Activated B cell treated with CpG ODN at 0.5 μM for 24 hours (primary cell): ENCODE data around the gene SEMA3B. TPM values are rescaled to one million over a fixed set of nuclear protein-coding genes. Genes with fewer than 3 reads are reported as not detected.

Source experiments
- ATAC-seq: fragments of 200-7000 bp; cut with Tn5 transposase; one replicate; pipeline ENCODE4 v1.10.0; 2021; ENCODE audit warnings: low read depth, mild to moderate bottlenecking, moderate library complexity
- CTCF ChIA-PET: fragments of 350-600 bp; sonication (Branson Sonifier 250); formaldehyde crosslinking; loops from one replicate; lab custom pipeline; 2021; ENCODE audit warnings: antibody characterized with exemption; lab: Charles Lee
- POLR2A ChIA-PET: fragments of 350-600 bp; sonication (Branson Sonifier 250); formaldehyde crosslinking; loops from one replicate; lab custom pipeline; 2021; ENCODE audit warnings: antibody characterized with exemption; lab: Charles Lee
- DNase-seq: peaks from one replicate; pipeline ENCODE4 v3.0.0; 2022
- H3K27ac Mint-ChIP-seq: one replicate; pipeline ENCODE4 v1.8.0; 2020; ENCODE audit warnings: mixed read lengths
- H3K27me3 Mint-ChIP-seq: one replicate; pipeline ENCODE4 v1.8.0; 2021; ENCODE audit warnings: mixed read lengths
- H3K36me3 Mint-ChIP-seq: one replicate; pipeline ENCODE4 v1.8.0; 2021; ENCODE audit warnings: low read depth, mixed read lengths
- H3K4me1 Mint-ChIP-seq: one replicate; pipeline ENCODE4 v1.8.0; 2021; ENCODE audit warnings: mixed read lengths
- H3K4me3 Mint-ChIP-seq: one replicate; pipeline ENCODE4 v1.8.0; 2020; ENCODE audit warnings: mild to moderate bottlenecking, mixed read lengths
- H3K9me3 Mint-ChIP-seq: one replicate; pipeline ENCODE4 v1.8.0; 2020; ENCODE audit warnings: mixed read lengths
- intact Hi-C: fragments of 100-400 bp; cut with micrococcal nuclease; formaldehyde crosslinking; loops from one replicate; pipeline ENCODE4 v1.15.1; 2024
- total RNA-seq: library from RNA; stranded (reverse); gene quantifications from 2 replicates; pipeline ENCODE4 v1.2.3, GENCODE V29; 2022
- TF ChIP-seq, protein P1 (sequence below): fragments of 200-600 bp; IDR thresholded peaks from one replicate; pipeline ENCODE4 v1.8.0; 2022; ENCODE audit warnings: antibody characterized with exemption, mild to moderate bottlenecking

SEMA3B gene
- total RNA-seq, 1 donor from 2014 or later: not detected

DNA sequence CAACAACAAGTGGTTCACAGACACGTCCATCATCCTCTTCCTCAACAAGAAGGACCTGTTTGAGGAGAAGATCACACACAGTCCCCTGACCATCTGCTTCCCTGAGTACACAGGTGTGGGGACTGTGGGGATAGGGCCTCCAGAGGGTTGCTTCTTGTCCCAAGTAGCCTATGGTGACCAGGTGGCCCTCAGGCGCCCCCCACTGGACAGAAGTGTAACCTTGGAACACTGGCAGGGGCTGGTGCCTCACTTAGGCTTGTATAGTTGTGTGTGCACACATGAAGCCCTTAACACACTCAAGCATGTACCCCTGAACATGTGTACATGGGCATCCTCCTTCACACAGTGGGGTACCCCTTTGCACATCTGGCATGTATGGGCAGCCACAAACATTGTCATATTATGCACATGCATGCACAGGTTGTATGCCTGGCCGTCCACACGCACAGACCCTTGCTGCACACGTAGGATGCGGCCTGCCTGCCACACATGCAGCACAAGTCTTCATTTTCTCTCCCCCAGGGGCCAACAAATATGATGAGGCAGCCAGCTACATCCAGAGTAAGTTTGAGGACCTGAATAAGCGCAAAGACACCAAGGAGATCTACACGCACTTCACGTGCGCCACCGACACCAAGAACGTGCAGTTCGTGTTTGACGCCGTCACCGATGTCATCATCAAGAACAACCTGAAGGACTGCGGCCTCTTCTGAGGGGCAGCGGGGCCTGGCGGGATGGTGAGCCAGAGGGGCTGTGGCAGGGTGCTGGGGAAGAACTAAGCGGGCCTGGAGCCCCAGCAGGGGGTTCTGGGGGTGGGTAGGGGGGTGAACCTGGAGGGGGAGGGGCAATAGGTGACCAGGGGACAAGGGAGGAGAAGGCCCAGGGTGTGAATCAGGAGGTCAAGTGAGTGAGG lies 11.7 kb upstream of the SEMA3B start:
- Mint-ChIP-seq H3K36me3 (peaks cover 59% of the 10 kb centered on the region), H3K27ac (no peak overlapping the region), H3K4me3 (no peak overlapping the region), H3K4me1 (peaks cover 11% of the 10 kb centered on the region), H3K9me3 (no peaks in the 10 kb centered on the region), H3K27me3 (no peaks in the 10 kb centered on the region)
- TF ChIP-seq, protein P1, sequence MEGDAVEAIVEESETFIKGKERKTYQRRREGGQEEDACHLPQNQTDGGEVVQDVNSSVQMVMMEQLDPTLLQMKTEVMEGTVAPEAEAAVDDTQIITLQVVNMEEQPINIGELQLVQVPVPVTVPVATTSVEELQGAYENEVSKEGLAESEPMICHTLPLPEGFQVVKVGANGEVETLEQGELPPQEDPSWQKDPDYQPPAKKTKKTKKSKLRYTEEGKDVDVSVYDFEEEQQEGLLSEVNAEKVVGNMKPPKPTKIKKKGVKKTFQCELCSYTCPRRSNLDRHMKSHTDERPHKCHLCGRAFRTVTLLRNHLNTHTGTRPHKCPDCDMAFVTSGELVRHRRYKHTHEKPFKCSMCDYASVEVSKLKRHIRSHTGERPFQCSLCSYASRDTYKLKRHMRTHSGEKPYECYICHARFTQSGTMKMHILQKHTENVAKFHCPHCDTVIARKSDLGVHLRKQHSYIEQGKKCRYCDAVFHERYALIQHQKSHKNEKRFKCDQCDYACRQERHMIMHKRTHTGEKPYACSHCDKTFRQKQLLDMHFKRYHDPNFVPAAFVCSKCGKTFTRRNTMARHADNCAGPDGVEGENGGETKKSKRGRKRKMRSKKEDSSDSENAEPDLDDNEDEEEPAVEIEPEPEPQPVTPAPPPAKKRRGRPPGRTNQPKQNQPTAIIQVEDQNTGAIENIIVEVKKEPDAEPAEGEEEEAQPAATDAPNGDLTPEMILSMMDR: no peak
- POLR2A ChIA-PET: no interaction called here
- DNase-seq: no peak
- intact Hi-C loops: no loop called here
- no peak for ATAC-seq
- CTCF ChIA-PET: interaction anchor here (0.8 to 4.4 kb wide), 5 partner anchors 9 to 62 kb away, joined by 3 to 34 read pairs (median 4); no protein-coding TSS in a partner anchor

DNA sequence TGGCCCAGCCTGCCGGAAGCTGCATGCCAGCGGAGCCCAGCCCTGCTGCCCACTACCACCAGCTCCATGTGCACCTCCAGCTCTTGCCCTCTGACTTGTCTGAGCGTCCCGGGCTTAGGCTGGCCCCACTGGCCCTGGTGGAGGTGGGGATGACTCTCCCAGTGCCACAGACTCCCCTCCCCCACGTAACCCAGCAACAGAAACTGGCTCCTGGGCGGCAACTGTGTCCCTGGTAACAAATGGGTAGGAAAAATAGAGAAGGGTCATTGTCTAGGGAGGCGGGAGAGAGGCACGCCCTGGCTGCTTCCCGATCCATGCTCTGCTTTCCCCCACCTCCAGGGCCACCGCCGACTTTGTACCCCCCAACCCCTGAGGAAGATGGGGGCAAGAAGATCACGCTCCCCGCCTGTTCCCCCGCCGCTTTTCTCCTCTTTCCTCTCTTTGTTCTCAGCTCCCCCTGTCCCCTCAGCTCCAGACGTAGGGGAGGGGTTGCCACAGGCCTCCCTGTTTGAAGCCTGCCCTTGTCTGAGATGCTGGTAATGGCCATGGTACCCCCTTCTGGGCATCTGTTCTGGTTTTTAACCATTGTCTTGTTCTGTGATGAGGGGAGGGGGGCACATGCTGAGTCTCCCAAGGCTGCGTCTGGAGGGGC lies 10.8 kb upstream of the SEMA3B start:
- ChIA-PET POLR2A (interaction anchor here (0.7 to 1.6 kb wide), 4 partner anchors 12 to 1817 kb away, joined by 3 to 8 read pairs (median 4); partner anchors contain the start of gene GNAI2), CTCF (interaction anchor here (1.3 to 4.4 kb wide), 3 partner anchors 10 to 79 kb away, joined by 3 to 34 read pairs (median 4); no protein-coding TSS in a partner anchor)
- Mint-ChIP-seq H3K4me1 (peaks cover 11% of the 10 kb centered on the region), H3K36me3 (peaks cover 53% of the 10 kb centered on the region), H3K4me3 (no peak overlapping the region), H3K27me3 (no peaks in the 10 kb centered on the region), H3K27ac (no peak overlapping the region), H3K9me3 (no peaks in the 10 kb centered on the region)
- no peak for ATAC-seq
- intact Hi-C loops: no loop called here
- no peak for DNase-seq
- TF ChIP-seq, protein P1: no peak

DNA sequence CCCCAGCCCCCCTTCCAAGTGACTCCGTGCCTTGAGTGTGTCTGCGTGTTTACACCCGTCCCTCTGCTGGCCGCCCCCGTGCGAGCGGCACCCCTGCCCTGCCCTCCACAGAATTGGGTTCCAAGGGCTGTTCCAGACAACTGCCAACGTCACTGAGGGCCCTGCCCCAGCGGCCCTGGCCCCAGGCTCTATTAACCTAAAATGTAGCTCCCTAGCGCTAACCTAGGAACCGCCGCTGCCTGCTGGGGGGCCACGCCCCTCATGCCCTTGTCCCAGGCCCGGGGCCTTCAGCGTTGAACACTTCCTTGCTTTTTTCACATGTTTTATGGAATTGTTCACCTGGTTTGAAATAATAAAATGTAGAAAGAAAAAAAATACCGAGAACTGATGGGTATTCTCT lies 10.0 kb upstream of the SEMA3B start:
- Mint-ChIP-seq H3K4me1 (peaks cover 7% of the 10 kb centered on the region), H3K4me3 (no peak overlapping the region), H3K27ac (no peak overlapping the region), H3K27me3 (no peaks in the 10 kb centered on the region), H3K9me3 (no peaks in the 10 kb centered on the region), H3K36me3 (peaks cover 45% of the 10 kb centered on the region)
- CTCF ChIA-PET: interaction anchor here (1.3 to 4.4 kb wide), 5 partner anchors 11 to 78 kb away, joined by 3 to 34 read pairs (median 8); no protein-coding TSS in a partner anchor
- POLR2A ChIA-PET: interaction anchor here (0.7 to 1.6 kb wide), 4 partner anchors 12 to 1818 kb away, joined by 3 to 8 read pairs (median 4); partner anchors contain the start of gene GNAI2
- TF ChIP-seq, protein P1: no peak
- intact Hi-C loops: no loop called here
- DNase-seq (no peak), ATAC-seq (no peak)

DNA sequence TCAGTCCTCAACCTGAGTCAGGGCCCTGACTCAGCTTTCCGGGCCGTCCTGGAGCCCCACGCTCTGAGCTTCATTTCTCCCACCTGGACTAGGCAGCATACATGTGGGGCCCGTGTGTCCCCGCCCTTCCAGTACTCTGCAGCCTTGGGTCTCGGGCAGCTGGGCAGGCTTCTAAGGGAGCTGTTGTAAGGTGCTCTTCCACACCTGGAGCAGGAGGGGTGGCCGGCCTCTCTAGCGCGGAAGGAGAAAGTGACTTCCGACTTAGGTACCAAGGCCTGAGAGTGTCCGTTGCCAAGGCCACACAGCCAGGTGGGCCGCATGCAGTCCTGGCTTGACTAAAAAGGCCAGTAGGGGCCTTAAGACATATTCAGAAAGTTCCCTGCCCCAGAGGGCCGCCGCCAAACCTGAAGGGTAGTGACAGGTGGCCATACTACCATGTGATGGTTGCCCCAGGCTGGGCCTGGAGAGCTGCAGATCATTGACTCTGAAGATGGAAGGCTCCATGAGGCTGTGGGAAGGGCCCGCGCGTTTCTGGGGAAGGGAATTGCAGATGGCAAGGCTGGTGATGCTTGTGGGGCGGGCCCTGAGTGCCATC lies 9.4 kb upstream of the SEMA3B start:
- CTCF ChIA-PET: interaction anchor here (0.6 to 4.4 kb wide), 7 partner anchors 11 to 77 kb away, joined by 3 to 34 read pairs (median 5); no protein-coding TSS in a partner anchor
- Mint-ChIP-seq H3K27me3 (no peaks in the 10 kb centered on the region), H3K27ac (peak overlapping the region; percentile 50), H3K4me1 (peaks cover 7% of the 10 kb centered on the region), H3K36me3 (peaks cover 42% of the 10 kb centered on the region), H3K9me3 (no peaks in the 10 kb centered on the region), H3K4me3 (peak overlapping the region; percentile 67)
- TF ChIP-seq, protein P1: no peak
- no peak for ATAC-seq
- no peak for DNase-seq
- POLR2A ChIA-PET: interaction anchor here (0.6 to 2.0 kb wide), 8 partner anchors 13 to 1584 kb away, joined by 3 to 12 read pairs (median 4); partner anchors contain the start of genes GNAI2 and IFRD2
- intact Hi-C loops: loop anchor here (1.0 kb wide), 6 partner anchors 13 to 65 kb away; partner anchors contain the start of gene IFRD2
